Neural cell (in vitro differentiated cells): ENCODE results near the gene OR10J4.

Source experiments
- CTCF ChIP-seq: fragments of 450-650 bp; IDR thresholded peaks from 2 replicates; pipeline ENCODE4 v1.5.1; 2014; ENCODE audit warnings: antibody characterized with exemption, mild to moderate bottlenecking, moderate library complexity; ENCODE audit not compliant: poor library complexity, severe bottlenecking
- EP300 ChIP-seq: fragments of 450-650 bp; conservative IDR thresholded peaks from 2 replicates; pipeline ENCODE4 v1.6.1; 2014; ENCODE audit warnings: antibody characterized with exemption, mild to moderate bottlenecking, moderate library complexity; ENCODE audit not compliant: poor library complexity, severe bottlenecking
- EZH2 ChIP-seq: fragments of 200-600, 300-800 bp; shearing (Covaris generic), sonication (generic); IDR thresholded peaks from 2 replicates; pipeline ENCODE4 v1.6.1; 2014; ENCODE audit warnings: antibody characterized with exemption, low read length, borderline replicate concordance, mild to moderate bottlenecking; ENCODE audit not compliant: insufficient read depth, poor library complexity, severe bottlenecking
- MXI1 ChIP-seq: fragments of 450-650 bp; conservative IDR thresholded peaks from 2 replicates; pipeline ENCODE4 v1.6.1; 2014; ENCODE audit warnings: antibody characterized with exemption, mild to moderate bottlenecking; ENCODE audit not compliant: poor library complexity, severe bottlenecking
- POLR2AphosphoS5 ChIP-seq: IDR thresholded peaks from 2 replicates; pipeline ENCODE4 v1.6.1; 2012
- RAD21 ChIP-seq: fragments of 450-650 bp; conservative IDR thresholded peaks from 2 replicates; pipeline ENCODE4 v1.6.1; 2014; ENCODE audit warnings: antibody characterized with exemption, mild to moderate bottlenecking, moderate library complexity
- REST ChIP-seq: IDR thresholded peaks from 2 replicates; pipeline ENCODE4 v1.6.1; 2012; ENCODE audit warnings: borderline replicate concordance
- SMC3 ChIP-seq: fragments of 450-650 bp; conservative IDR thresholded peaks from 2 replicates; pipeline ENCODE4 v1.6.1; 2014; ENCODE audit warnings: antibody characterized with exemption, mild to moderate bottlenecking, moderate library complexity; ENCODE audit not compliant: poor library complexity
- TAF1 ChIP-seq: IDR thresholded peaks from 2 replicates; pipeline ENCODE4 v1.6.1; 2012; ENCODE audit warnings: low read depth

GRCh38 chr1:159474926-159475325 is 42.9 kb downstream of the OR10J4 start:
- TF ChIP-seq EZH2 (no peak), CTCF (no peak), REST (no peak), EP300 (no peak), RAD21 (no peak), MXI1 (no peak), POLR2AphosphoS5 (no peak), TAF1 (no peak), SMC3 (no peak)
